Keratinocyte (primary cell): Measurements from ENCODE around the gene ATF1. TPM values are rescaled to one million over a fixed set of nuclear protein-coding genes. Genes with fewer than 3 reads are reported as not detected.
"Not testable (repeated sequence)": the region's sequence is repeated elsewhere in the genome, so short reads cannot be mapped to it uniquely, and the experiment has no call there.

Experiments used
- DNase-seq: peaks from one replicate; pipeline ENCODE4 v3.0.0-alpha.2; 2011; ENCODE audit warnings: low read depth, missing footprints, low spot score
- FAIRE-seq: peaks from 2 replicates; lab custom pipeline; 2011; peaks lifted over from hg19 to GRCh38; lab: Jason Lieb, UNC
- H2AFZ ChIP-seq: 2 replicates; pipeline ENCODE4 v1.6.0; 2012; ENCODE audit warnings: low read length, control low read depth, inconsistent platforms; ENCODE audit not compliant: control insufficient read depth
- H3K27ac ChIP-seq: 2 replicates; pipeline ENCODE4 v1.5.1; 2011; ENCODE audit warnings: low read length; ENCODE audit not compliant: control insufficient read depth, insufficient read depth
- H3K27me3 ChIP-seq: 3 replicates; pipeline ENCODE4 v1.6.0; 2011; ENCODE audit warnings: low read length; ENCODE audit not compliant: control insufficient read depth, insufficient read depth; ENCODE audit errors: extremely low read depth
- H3K36me3 ChIP-seq, 2 experiments: 2 replicates in 1 of 2; 3 replicates in 1 of 2; pipeline ENCODE4 v1.5.1; 2011; ENCODE audit warnings: low read length in 2 of 2, mild to moderate bottlenecking in 1 of 2; ENCODE audit not compliant: control insufficient read depth in 2 of 2, insufficient read depth in 2 of 2; ENCODE audit errors: extremely low read depth in 1 of 2
- H3K4me1 ChIP-seq: 3 replicates; pipeline ENCODE4 v1.5.1; 2011; ENCODE audit warnings: low read length; ENCODE audit not compliant: control insufficient read depth, insufficient read depth; ENCODE audit errors: extremely low read depth
- H3K4me2 ChIP-seq: 3 replicates; pipeline ENCODE4 v1.6.0; 2011; ENCODE audit warnings: low read depth, low read length; ENCODE audit not compliant: control insufficient read depth, insufficient read depth; ENCODE audit errors: extremely low read depth
- H3K4me3 ChIP-seq, 3 experiments: fragments of 200-600 bp in 1 of 3; sonication (generic) in 1 of 3; 2 replicates in 2 of 3; 3 replicates in 1 of 3; pipeline ENCODE4 v1.5.1; 2011 to 2016; ENCODE audit warnings: low read length in 3 of 3, mild to moderate bottlenecking in 3 of 3, control low read depth in 2 of 3, inconsistent platforms in 1 of 3, low read depth in 1 of 3, mixed read lengths in 1 of 3, mixed run types in 1 of 3, moderate library complexity in 1 of 3; ENCODE audit not compliant: control insufficient read depth in 2 of 3, insufficient read depth in 2 of 3; ENCODE audit errors: extremely low read depth in 1 of 3
- H3K79me2 ChIP-seq: 2 replicates; pipeline ENCODE4 v1.6.0; 2012; ENCODE audit warnings: low read length; ENCODE audit not compliant: control insufficient read depth, insufficient read depth
- H3K9ac ChIP-seq: 3 replicates; pipeline ENCODE4 v1.6.0; 2011; ENCODE audit warnings: low read length; ENCODE audit not compliant: control insufficient read depth, insufficient read depth; ENCODE audit errors: extremely low read depth
- H3K9me1 ChIP-seq: 3 replicates; pipeline ENCODE4 v1.6.0; 2011; ENCODE audit warnings: low read length; ENCODE audit not compliant: control insufficient read depth, insufficient read depth; ENCODE audit errors: extremely low read depth
- H3K9me3 ChIP-seq: 2 replicates; pipeline ENCODE4 v1.5.1; 2012; ENCODE audit warnings: low read depth, low read length; ENCODE audit not compliant: control insufficient read depth
- H4K20me1 ChIP-seq: 3 replicates; pipeline ENCODE4 v1.6.0; 2011; ENCODE audit warnings: low read length; ENCODE audit not compliant: control insufficient read depth, insufficient read depth; ENCODE audit errors: extremely low read depth
- CTCF ChIP-seq, 3 experiments: IDR thresholded peaks in 1 of 3; conservative IDR thresholded peaks in 1 of 3; optimal IDR thresholded peaks in 1 of 3; 2 replicates in 2 of 3; 3 replicates in 1 of 3; pipeline versions ENCODE3 to v1.5.1; 2011; ENCODE audit warnings: low read length in 3 of 3, mild to moderate bottlenecking in 3 of 3, moderate library complexity in 2 of 3, control low read depth in 1 of 3, inconsistent platforms in 1 of 3; ENCODE audit not compliant: insufficient read depth in 2 of 3; ENCODE audit errors: extremely low read depth in 1 of 3
- EZH2 ChIP-seq: IDR thresholded peaks from one replicate; pipeline ENCODE4 v1.6.1; 2012; ENCODE audit warnings: inconsistent platforms, mild to moderate bottlenecking, low read length, moderate library complexity
- dilution Hi-C: fragments of 300-500 bp; cut with MboI; formaldehyde crosslinking; loops from one replicate; pipeline ENCODE4 v1.7.0; 2020; ENCODE audit warnings: low sequenced_read_pairs; ENCODE audit not compliant: extremely low pct_ligation_motif_present
- polyA plus RNA-seq, 5 experiments: library from polyadenylated mRNA; depleted of rRNA in 3 of 5; stranded (reverse) in 3 of 5; stranded (forward) in 1 of 5; unstranded in 1 of 5; fragments of >200 nt; gene quantifications; 1 replicate in 1 of 5; 2 replicates in 3 of 5; 3 replicates in 1 of 5; pipeline versions ENCODE4 v1.2.1 to v1.2.3, GENCODE V29; 2011 to 2012; ENCODE audit warnings: missing spikeins in 2 of 5, low read depth in 1 of 5, low replicate concordance in 1 of 5

The ATF1 gene
- polyA plus RNA-seq, 1 donor (not counting 4 experiments of a cell fraction or from before 2014, with no cell fraction given): 37.4 TPM

GRCh38 chr12:50803230-50803875 is 39.5 kb downstream of the ATF1 start:
- Histone ChIP-seq H3K9me1 (no peaks in the 10 kb centered on the region), H3K4me2 (no peak overlapping the region), H3K9me3 (peaks cover 2% of the 10 kb centered on the region), H3K27me3 (no peaks in the 10 kb centered on the region), H4K20me1 (no peaks in the 10 kb centered on the region), H3K4me3 (no peak overlapping the region), H2AFZ (no peak overlapping the region), H3K79me2 (no peaks in the 10 kb centered on the region), H3K4me1 (no peaks in the 10 kb centered on the region), H3K36me3 (peaks cover 5% of the 10 kb centered on the region in 2 experiments), H3K9ac (no peak overlapping the region), H3K27ac (no peak overlapping the region)
- dilution Hi-C loops: no loop called here
- FAIRE-seq: no peak
- no peak for TF ChIP-seq CTCF (optimal IDR thresholded peaks at IDR 0.05 in 1 of 3, IDR thresholded peaks at IDR 0.05 in 1 of 3, conservative IDR thresholded peaks at IDR 0.05 in 1 of 3; ENCODE audit: extremely low read depth in 1 of 3, insufficient read depth in 2 of 3, low read length in 3 of 3)
- no peak for TF ChIP-seq EZH2
- no peak for DNase-seq

DNA sequence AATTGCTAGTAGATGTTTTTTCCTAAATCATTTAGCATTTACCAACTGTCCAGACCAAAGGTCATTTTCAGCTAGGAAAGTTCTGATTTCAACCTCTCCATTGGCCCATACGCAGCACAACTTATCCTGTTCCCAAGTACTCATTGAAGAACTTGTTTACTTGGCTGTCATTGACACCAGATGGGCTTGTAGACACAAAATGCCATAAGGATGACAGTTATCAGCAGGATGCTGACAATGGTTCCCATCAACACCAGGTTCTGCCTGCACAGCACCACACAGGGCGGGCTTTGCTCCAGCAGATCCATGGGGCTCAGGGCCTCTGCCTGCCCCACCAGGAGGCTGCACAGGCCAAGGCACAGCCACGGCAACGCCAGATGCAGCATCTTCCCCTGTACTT is 42.3 kb downstream of the ATF1 start:
- Histone ChIP-seq H3K9me1 (no peaks in the 10 kb centered on the region), H3K27ac (no peak overlapping the region), H3K27me3 (no peaks in the 10 kb centered on the region), H3K36me3 (peaks cover 0 to 3% of the 10 kb centered on the region in 2 experiments), H3K9ac (no peak overlapping the region), H3K4me1 (no peaks in the 10 kb centered on the region), H3K4me3 (no peak overlapping the region), H3K79me2 (no peaks in the 10 kb centered on the region), H3K4me2 (no peak overlapping the region), H2AFZ (no peak overlapping the region), H4K20me1 (no peaks in the 10 kb centered on the region), H3K9me3 (no peaks in the 10 kb centered on the region)
- dilution Hi-C loops: no loop called here
- no peak for TF ChIP-seq EZH2
- TF ChIP-seq CTCF (optimal IDR thresholded peaks at IDR 0.05 in 1 of 3, IDR thresholded peaks at IDR 0.05 in 1 of 3, conservative IDR thresholded peaks at IDR 0.05 in 1 of 3; ENCODE audit: extremely low read depth in 1 of 3, insufficient read depth in 2 of 3, low read length in 3 of 3): no peak
- DNase-seq: no peak
- FAIRE-seq: no peak

- H3K27ac ChIP-seq, H3K4me2 ChIP-seq, H3K27me3 ChIP-seq, H3K9me1 ChIP-seq, dilution Hi-C loops, H2AFZ ChIP-seq, DNase-seq, H3K9ac ChIP-seq, FAIRE-seq, H3K79me2 ChIP-seq, H3K36me3 ChIP-seq, H3K4me3 ChIP-seq, H3K9me3 ChIP-seq, H4K20me1 ChIP-seq, H3K4me1 ChIP-seq: not testable (repeated sequence)
These were observed 45.2 kb downstream of the ATF1 start for GRCh38 chr12:50809131-50809530.

DNA sequence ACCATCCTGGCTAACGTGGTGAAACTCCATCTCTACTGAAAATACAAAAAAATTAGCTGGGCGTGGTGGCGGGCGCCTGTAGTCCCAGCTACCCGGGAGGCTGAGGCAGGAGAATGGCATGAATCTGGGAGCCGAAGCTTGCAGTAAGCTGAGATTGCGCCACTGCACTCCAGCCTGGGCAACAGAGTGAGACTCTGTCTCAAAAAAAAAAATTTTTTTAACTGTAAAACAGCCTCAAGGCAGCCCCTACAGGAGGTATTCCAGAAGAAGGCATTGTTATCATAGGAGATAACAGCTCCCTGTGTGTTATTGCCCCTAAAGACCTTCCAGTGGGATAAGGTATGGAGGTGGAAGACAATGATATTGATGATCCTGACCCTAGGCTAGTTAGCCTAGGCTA is 51.0 kb downstream of the ATF1 start:
- DNase-seq, FAIRE-seq, H3K4me3 ChIP-seq, H3K4me2 ChIP-seq, H3K36me3 ChIP-seq, dilution Hi-C loops, H3K9ac ChIP-seq, H3K9me3 ChIP-seq, H2AFZ ChIP-seq, H3K79me2 ChIP-seq, H4K20me1 ChIP-seq, H3K27me3 ChIP-seq, H3K27ac ChIP-seq, H3K9me1 ChIP-seq, H3K4me1 ChIP-seq: not testable (repeated sequence)
